Lower leg skin (tissue), 4 donors: ENCODE measurements around the gene SLC27A4. TPM values are rescaled to one million over a fixed set of nuclear protein-coding genes. Genes with fewer than 3 reads are reported as not detected.

Experiments
- DNase-seq, 2 donors: peaks; one replicate each; pipeline ENCODE4 v3.0.0-alpha.2; 2019; ENCODE audit warnings: low spot score in 2 of 2
- H3K4me3 ChIP-seq: fragments of 200-600 bp; sonication (generic); 2 replicates; pipeline ENCODE4 v1.5.1; 2017; ENCODE audit warnings: mild to moderate bottlenecking, low read depth; ENCODE audit not compliant: poor library complexity, severe bottlenecking
- POLR2A ChIP-seq, 2 donors: fragments of 450-650 bp; IDR thresholded peaks; one replicate each; pipeline ENCODE4 v1.6.1; 2016 to 2017; ENCODE audit warnings: antibody characterized with exemption in 2 of 2, mild to moderate bottlenecking in 1 of 2, moderate library complexity in 1 of 2
- WGBS, 2 donors: methylation state at CpG; one replicate each; pipeline ENCODE4 v1.1.5; 2018; 5-methylcytosine and 5-hydroxymethylcytosine counted together
- intact Hi-C: fragments of 100-400 bp; cut with DNase I; formaldehyde crosslinking; loops from one replicate; pipeline ENCODE4 v1.15.0; 2023; ENCODE audit warnings: low total_unique reads
- total RNA-seq, 4 donors: library from RNA; depleted of rRNA; stranded (reverse); fragments of >200 nt; gene quantifications; one replicate each; pipeline ENCODE4 v1.1.0, GENCODE V29; 2016
- TF ChIP-seq, protein P1 (sequence below), 3 donors: fragments of 450-650 bp; IDR thresholded peaks; one replicate each; pipeline ENCODE4 v1.5.1; 2016; ENCODE audit warnings: antibody characterized with exemption in 3 of 3, mild to moderate bottlenecking in 3 of 3, moderate library complexity in 2 of 3

The SLC27A4 gene
- total RNA-seq, 4 donors from 2014 or later, result 64.7 to 105 (median 73.3) TPM

DNA sequence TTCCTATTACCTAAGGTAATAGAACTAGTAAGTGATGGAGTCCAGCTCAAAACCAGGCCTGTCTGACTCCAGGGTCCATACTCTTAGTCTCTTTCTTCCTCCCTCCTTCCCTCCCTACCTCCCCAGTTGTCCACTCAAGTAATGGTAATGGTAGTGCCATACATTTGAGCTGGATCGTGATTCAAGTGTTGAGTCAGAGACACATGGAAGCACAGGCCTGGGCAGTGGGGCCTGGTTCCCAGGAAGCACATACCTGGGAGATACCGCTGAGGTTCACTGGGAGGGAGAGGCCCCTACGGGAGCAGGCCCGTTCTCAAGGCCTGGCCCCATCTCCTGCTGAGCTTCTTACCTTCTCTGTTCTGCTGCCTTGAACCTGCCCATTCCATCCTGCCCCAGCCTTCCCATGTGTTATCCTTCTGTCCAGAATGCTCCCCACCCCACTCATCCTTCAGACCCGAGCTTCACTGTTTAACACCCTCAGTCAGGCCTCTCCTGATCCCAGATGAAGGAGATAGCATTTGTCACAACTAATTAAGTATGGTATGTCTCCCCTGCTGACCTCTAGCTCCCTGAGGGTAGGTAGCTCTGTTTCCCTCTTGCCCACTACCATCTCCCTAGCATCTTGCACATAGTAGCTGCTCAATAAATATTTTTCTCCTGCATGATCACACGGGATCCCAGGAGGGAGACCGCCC is 44.6 kb downstream of the SLC27A4 start:
- WGBS, 2 donors, result 87 to 91% methylated on average over 7 of the region's 7 CpGs
- intact Hi-C loops, result no loop called here
- H3K4me3 ChIP-seq, result no peak overlapping the region
- TF ChIP-seq, protein P1, sequence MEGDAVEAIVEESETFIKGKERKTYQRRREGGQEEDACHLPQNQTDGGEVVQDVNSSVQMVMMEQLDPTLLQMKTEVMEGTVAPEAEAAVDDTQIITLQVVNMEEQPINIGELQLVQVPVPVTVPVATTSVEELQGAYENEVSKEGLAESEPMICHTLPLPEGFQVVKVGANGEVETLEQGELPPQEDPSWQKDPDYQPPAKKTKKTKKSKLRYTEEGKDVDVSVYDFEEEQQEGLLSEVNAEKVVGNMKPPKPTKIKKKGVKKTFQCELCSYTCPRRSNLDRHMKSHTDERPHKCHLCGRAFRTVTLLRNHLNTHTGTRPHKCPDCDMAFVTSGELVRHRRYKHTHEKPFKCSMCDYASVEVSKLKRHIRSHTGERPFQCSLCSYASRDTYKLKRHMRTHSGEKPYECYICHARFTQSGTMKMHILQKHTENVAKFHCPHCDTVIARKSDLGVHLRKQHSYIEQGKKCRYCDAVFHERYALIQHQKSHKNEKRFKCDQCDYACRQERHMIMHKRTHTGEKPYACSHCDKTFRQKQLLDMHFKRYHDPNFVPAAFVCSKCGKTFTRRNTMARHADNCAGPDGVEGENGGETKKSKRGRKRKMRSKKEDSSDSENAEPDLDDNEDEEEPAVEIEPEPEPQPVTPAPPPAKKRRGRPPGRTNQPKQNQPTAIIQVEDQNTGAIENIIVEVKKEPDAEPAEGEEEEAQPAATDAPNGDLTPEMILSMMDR (IDR thresholded peaks at IDR 0.05), result no peak
- TF ChIP-seq POLR2A (IDR thresholded peaks at IDR 0.05), result no peak
- no peak for DNase-seq

DNA sequence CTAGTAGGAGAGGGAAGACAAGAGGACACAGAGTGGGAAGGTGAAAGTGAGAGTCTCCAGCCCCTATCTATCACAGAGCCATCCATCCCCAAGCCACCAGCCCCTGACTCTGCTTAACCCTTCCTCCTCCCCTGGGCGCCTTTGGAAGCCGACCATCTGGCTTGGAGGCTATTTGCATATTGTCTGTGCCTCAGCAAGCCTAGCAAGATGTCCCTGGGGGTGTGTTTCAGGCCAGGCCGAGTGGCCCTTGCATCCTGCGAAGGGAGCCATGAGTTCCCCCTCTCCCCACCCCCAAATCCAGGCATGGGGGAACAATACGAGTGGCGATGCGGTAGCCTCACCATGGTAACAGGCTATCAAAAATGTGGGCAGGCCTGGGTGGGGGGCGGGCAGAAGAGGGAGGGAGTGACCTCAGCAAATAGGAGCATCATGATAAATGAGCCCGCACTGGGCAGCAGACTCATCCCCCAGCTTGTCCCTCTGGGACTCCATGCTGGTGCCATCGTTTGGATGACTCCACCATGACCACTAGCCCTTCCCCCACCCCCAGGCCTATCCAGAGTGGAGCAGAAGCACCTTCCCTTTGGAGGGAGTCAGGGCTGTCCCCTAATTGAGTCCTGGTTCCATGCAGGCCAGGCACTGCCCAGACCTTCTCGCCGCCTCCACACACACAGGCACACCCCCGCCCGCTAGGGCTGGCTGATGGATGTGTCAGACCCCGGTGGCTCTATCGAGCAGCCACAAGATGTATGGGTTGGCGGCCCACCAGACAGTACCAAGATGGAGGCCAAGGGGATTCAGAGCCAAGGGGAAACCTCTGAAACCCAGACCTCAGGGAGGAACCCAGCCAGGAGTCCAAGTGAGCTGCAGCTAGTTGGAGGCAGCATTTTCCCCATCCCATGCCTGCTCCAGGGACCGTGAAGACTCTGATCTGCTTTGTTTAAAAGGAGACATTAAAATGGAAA is 45.5 kb downstream of the SLC27A4 start:
- 88 to 90% methylated on average over 17 to 18 of the region's 18 CpGs for WGBS, 2 donors
- intact Hi-C loops, result no loop called here
- H3K4me3 ChIP-seq, result no peak overlapping the region
- DNase-seq, result no peak
- TF ChIP-seq, protein P1 (IDR thresholded peaks at IDR 0.05), result no peak
- TF ChIP-seq POLR2A (IDR thresholded peaks at IDR 0.05), result no peak

DNA sequence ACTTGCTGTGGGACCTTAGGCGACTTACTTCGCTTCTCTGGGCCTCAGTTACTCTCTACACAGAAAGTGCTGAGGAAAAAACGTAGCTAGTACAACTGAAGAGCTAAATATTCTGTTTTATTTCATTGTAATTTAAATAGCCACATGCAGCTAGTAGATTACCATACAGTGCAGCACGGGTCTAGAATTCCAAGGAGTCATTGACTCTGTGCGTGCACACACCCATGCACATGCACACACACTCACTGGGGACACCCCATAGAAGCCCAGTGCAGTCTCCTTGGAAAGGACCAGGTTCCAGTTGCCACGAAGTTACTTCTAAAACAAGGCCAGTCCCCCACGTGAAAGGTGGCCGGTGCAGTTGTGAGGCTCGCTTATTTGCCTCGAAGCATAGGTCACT is 47.8 kb downstream of the SLC27A4 start:
- WGBS, 2 donors, result 86 to 90% methylated on average over 10 of the region's 10 CpGs
- intact Hi-C loops, result no loop called here
- H3K4me3 ChIP-seq, result no peak overlapping the region
- no peak for DNase-seq
- TF ChIP-seq, protein P1 (IDR thresholded peaks at IDR 0.05), result no peak
- TF ChIP-seq POLR2A (IDR thresholded peaks at IDR 0.05), result no peak

DNA sequence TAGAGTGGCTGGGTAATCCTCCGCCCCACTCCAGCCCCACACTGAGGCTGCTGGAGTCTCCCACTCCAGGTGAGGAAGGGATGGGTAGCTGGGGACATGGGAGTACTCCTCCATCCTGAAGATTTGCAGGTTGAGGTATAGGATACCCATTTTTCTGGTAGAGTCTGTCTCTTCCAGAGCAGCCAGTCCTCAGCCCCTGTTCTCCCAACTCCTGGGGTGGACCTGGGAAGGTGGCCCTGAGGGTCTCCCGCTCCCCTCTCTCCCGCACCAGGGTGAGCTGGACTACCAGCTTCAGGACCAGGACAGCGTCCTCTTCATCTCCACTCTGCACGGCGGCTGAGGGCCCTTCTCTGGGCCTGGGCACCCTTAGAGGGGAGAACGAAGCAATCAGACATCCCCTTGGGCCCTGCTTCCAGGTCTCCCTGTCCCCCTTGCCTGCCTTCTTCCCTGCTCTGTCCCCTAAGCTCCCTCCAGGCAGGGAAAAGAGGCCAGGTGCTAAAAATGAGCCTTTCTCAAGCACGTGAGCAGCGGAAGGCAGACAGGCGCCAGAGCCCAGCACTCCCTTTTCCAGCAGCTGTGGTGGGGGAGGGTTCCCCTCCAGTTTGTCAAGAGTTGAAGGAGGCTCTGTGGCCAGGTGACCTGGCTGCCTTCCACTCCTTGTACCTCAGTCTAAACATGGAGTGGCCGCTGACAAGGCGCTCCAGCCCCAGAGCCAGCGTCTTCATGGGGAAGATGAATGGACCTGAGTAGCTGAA is 49.2 kb downstream of the SLC27A4 start:
- intact Hi-C loops, result no loop called here
- WGBS, 2 donors, result 89 to 93% methylated on average over 11 to 13 of the region's 13 CpGs
- H3K4me3 ChIP-seq, result no peak overlapping the region
- no peak for DNase-seq
- no peak for TF ChIP-seq POLR2A (IDR thresholded peaks at IDR 0.05)
- TF ChIP-seq, protein P1 (IDR thresholded peaks at IDR 0.05), result no peak

DNA sequence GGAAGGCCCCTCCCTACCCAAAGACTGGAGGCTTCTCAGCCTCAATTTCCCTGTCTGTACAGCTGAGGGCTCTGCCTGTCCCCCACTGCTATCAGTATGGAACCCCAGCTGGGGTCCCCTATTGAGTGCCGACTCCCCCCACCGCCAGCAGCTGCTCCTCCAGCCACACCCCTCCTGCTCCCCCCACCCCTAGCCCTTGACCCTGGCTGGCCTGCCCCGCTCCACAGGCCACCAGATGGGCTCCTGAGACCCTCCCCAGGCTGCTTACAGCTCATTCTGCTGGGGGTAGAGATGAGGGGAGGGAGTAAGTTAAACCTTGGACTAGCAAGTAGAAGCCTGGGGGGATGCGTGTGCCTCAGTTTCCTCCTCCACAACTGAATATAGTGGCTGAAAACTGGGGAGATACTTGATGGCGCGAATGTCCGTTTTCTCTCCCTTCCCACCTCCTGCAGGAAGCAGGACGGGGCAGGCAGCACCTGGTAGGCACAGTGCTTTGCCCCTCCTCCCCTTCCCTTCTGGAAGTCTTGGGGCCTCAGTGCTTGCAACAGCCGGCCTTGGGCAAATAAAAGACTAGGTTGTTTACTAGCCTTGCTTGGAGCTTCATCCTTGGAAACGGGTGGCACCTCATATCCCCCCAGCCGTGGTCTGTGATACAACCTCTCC is 50.0 kb downstream of the SLC27A4 start:
- no peak for TF ChIP-seq POLR2A (IDR thresholded peaks at IDR 0.05)
- TF ChIP-seq, protein P1 (IDR thresholded peaks at IDR 0.05), result no peak
- no peak for DNase-seq
- H3K4me3 ChIP-seq, result no peak overlapping the region
- 87 to 88% methylated on average over 10 to 11 of the region's 11 CpGs for WGBS, 2 donors
- intact Hi-C loops, result no loop called here
